Panc1 (cell line): ENCODE measurements around the gene CCDC78. TPM values are rescaled to one million over a fixed set of nuclear protein-coding genes. Genes with fewer than 3 reads are reported as not detected.

Experiments used
- ATAC-seq: fragments of 200-7000 bp; cut with Tn5 transposase; 2 replicates; pipeline ENCODE4 v1.9.1; 2020; ENCODE audit warnings: mild to moderate bottlenecking, moderate library complexity
- BruUV-seq: library from RNA; stranded (reverse); fragments of 400-500 nt; replicated peaks from 2 replicates; lab custom pipeline; 2021; lab: Mats Ljungman, UMichigan
- CTCF ChIA-PET: fragments of 300-600 bp; sonication (Branson Sonifier 250); formaldehyde crosslinking; loops from one replicate; lab custom pipeline; 2022; ENCODE audit warnings: antibody characterized with exemption; lab: Charles Lee
- POLR2A ChIA-PET: fragments of 300-600 bp; sonication (Branson Sonifier 250); formaldehyde crosslinking; loops from one replicate; lab custom pipeline; 2022; ENCODE audit warnings: antibody characterized with exemption; lab: Charles Lee
- DNase-seq: peaks from one replicate; pipeline ENCODE4 v3.0.0-alpha.2; 2010; ENCODE audit warnings: low read depth, low spot score
- H3K27ac ChIP-seq: 2 replicates; pipeline ENCODE4 v1.5.1; 2011; ENCODE audit warnings: mild to moderate bottlenecking, low read length, inconsistent platforms
- H3K27me3 ChIP-seq: fragments of 200-500 bp; sonication (Bioruptor generic); 2 replicates; pipeline ENCODE4 v1.6.0; 2014; ENCODE audit warnings: low read length, inconsistent platforms; ENCODE audit not compliant: control insufficient read depth, insufficient read depth
- H3K36me3 ChIP-seq: fragments of 200-500 bp; sonication (Bioruptor generic); 2 replicates; pipeline ENCODE4 v1.5.1; 2014; ENCODE audit warnings: inconsistent platforms, mild to moderate bottlenecking, low read length, moderate library complexity; ENCODE audit not compliant: control insufficient read depth, insufficient read depth
- H3K4me1 ChIP-seq: 2 replicates; pipeline ENCODE4 v1.5.1; 2011; ENCODE audit warnings: inconsistent platforms, mild to moderate bottlenecking, low read length, moderate library complexity; ENCODE audit not compliant: control insufficient read depth, insufficient read depth
- H3K4me3 ChIP-seq, 2 experiments: 2 replicates each; pipeline ENCODE4 v1.5.1; 2011 to 2012; ENCODE audit warnings: low read depth in 2 of 2, low read length in 2 of 2, mild to moderate bottlenecking in 2 of 2, inconsistent platforms in 1 of 2, moderate library complexity in 1 of 2
- H3K9me3 ChIP-seq: fragments of 200-500 bp; sonication (Bioruptor generic); 2 replicates; pipeline ENCODE4 v1.5.1; 2014; ENCODE audit warnings: low read depth, mild to moderate bottlenecking, inconsistent platforms, low read length, moderate library complexity; ENCODE audit not compliant: control insufficient read depth, insufficient read depth
- CTCF ChIP-seq: fragments of 450-650 bp; IDR thresholded peaks from 2 replicates; pipeline ENCODE4 v1.5.1; 2017; ENCODE audit warnings: mild to moderate bottlenecking
- POLR2AphosphoS5 ChIP-seq: IDR thresholded peaks from 2 replicates; pipeline ENCODE4 v1.6.1; 2012; ENCODE audit warnings: mild to moderate bottlenecking, low read depth, low read length, moderate library complexity
- REST ChIP-seq, 2 experiments: IDR thresholded peaks; 2 replicates each; pipeline ENCODE4 v1.6.1; 2011 to 2012; ENCODE audit warnings: low read depth in 2 of 2, control low read depth in 1 of 2, low read length in 1 of 2, mild to moderate bottlenecking in 1 of 2, moderate library complexity in 1 of 2; ENCODE audit not compliant: insufficient read depth in 1 of 2
- SIN3A ChIP-seq: IDR thresholded peaks from 2 replicates; pipeline ENCODE4 v1.6.1; 2012; ENCODE audit warnings: low read depth, mild to moderate bottlenecking, low read length, moderate library complexity, borderline replicate concordance; ENCODE audit not compliant: insufficient read depth
- TCF7L2 ChIP-seq: IDR thresholded peaks from 2 replicates; pipeline ENCODE4 v1.6.1; 2011; ENCODE audit warnings: mild to moderate bottlenecking, low read depth, low read length, inconsistent platforms
- in situ Hi-C: cut with HindIII; loops from 2 replicates; pipeline ENCODE4 v1.10.0; 2016; ENCODE audit warnings: low sequenced_read_pairs, low pct_unique_long_range_greater_than_20kb
- intact Hi-C: fragments of 100-400 bp; cut with micrococcal nuclease; formaldehyde crosslinking; loops from one replicate; pipeline ENCODE4 v1.10.0; 2022; ENCODE audit not compliant: unreplicated experiment
- total RNA-seq: library from RNA; stranded (reverse); gene quantifications from one replicate; pipeline ENCODE4 v1.2.1, GENCODE V29; 2021; ENCODE audit not compliant: unreplicated experiment

The CCDC78 gene
- total RNA-seq, 1 experiment from 2014 or later: 18.2 TPM

- ATAC-seq (peak; percentile 43), DNase-seq (no peak)
- H3K36me3 ChIP-seq: no peaks in the 10 kb centered on the region; the same call in 1 of the 2 replicates
- BruUV-seq: no TSS peak
- ChIA-PET POLR2A (interaction anchor here (0.6 kb wide), 1 partner anchor 23 kb away, joined by 3 read pairs; no protein-coding TSS in a partner anchor), CTCF (interaction anchor here (0.8 to 1.1 kb wide), 2 partner anchors 8 to 10 kb away, joined by 3 read pairs; no protein-coding TSS in a partner anchor)
- H3K4me3 ChIP-seq: peak overlapping the region; percentile 72 to 77
- H3K27ac ChIP-seq: peak overlapping the region; percentile 93
- in situ Hi-C loops (no loop called here), intact Hi-C loops (no loop called here)
- H3K27me3 ChIP-seq: no peaks in the 10 kb centered on the region
- H3K4me1 ChIP-seq: peaks cover 42% of the 10 kb centered on the region
- no peaks in the 10 kb centered on the region for H3K9me3 ChIP-seq
- TF ChIP-seq POLR2AphosphoS5: peak; percentile 19
- 0 out of 2 replicates have a peak, but pooled peaks have one; percentile 4 for TF ChIP-seq SIN3A
- peak; percentile 5; the same call in 1 of the 2 replicates for TF ChIP-seq CTCF
- TF ChIP-seq TCF7L2: no peak
- no peak for TF ChIP-seq REST (IDR thresholded peaks at IDR 0.05; ENCODE audit: insufficient read depth in 1 of 2, low read depth in 2 of 2, low read length in 1 of 2)
These were observed 5.7 kb downstream of the CCDC78 start for GRCh38 chr16:720447-720989.

GRCh38 chr16:719815-720446 is 6.3 kb downstream of the CCDC78 start:
- no peaks in the 10 kb centered on the region; the same call in 1 of the 2 replicates for H3K36me3 ChIP-seq
- CTCF ChIA-PET: interaction anchor here (0.8 kb wide), 1 partner anchor 9 kb away, joined by 3 read pairs; no protein-coding TSS in a partner anchor
- POLR2A ChIA-PET: interaction anchor here (0.6 kb wide), 1 partner anchor 23 kb away, joined by 3 read pairs; no protein-coding TSS in a partner anchor
- TF ChIP-seq CTCF: peak; percentile 67
- TF ChIP-seq REST (IDR thresholded peaks at IDR 0.05; ENCODE audit: insufficient read depth in 1 of 2, low read depth in 2 of 2, low read length in 1 of 2): no peak
- peak; percentile 39; the same call in 1 of the 2 replicates for TF ChIP-seq SIN3A
- TF ChIP-seq POLR2AphosphoS5: peak; percentile 88
- TF ChIP-seq TCF7L2: no peak
- no peaks in the 10 kb centered on the region for H3K27me3 ChIP-seq
- intact Hi-C loops (no loop called here), in situ Hi-C loops (no loop called here)
- no peaks in the 10 kb centered on the region for H3K9me3 ChIP-seq
- H3K4me1 ChIP-seq: peaks cover 39% of the 10 kb centered on the region
- H3K27ac ChIP-seq: peak overlapping the region; percentile 93
- no peak for DNase-seq
- peak overlapping the region; percentile 72 to 77 for H3K4me3 ChIP-seq
- TSS peak; percentile 90 for BruUV-seq
- ATAC-seq: peak; percentile 42
